Measurements from ENCODE around the gene LSM5. TPM values are rescaled to one million over a fixed set of nuclear protein-coding genes. Genes with fewer than 3 reads are reported as not detected.

The LSM5 gene
- total RNA-seq, 1 donor from 2014 or later = 18.2 TPM

- DNase-seq (ENCODE audit: extremely low read depth, low read depth, low spot score) = no peak
Measured at GRCh38 chr7:32462977-32463376, 27.2 kb downstream of the LSM5 start.

GRCh38 chr7:32462451-32462850 lies 27.7 kb downstream of the LSM5 start:
- DNase-seq (ENCODE audit: extremely low read depth, low read depth, low spot score) = no peak

- no peak for DNase-seq (ENCODE audit: extremely low read depth, low read depth, low spot score)
Measured at GRCh38 chr7:32461484-32461883, 28.7 kb downstream of the LSM5 start.

GRCh38 chr7:32459788-32460187 lies 30.4 kb downstream of the LSM5 start:
- DNase-seq (ENCODE audit: extremely low read depth, low read depth, low spot score) = no peak

GRCh38 chr7:32458025-32458424 lies 32.2 kb downstream of the LSM5 start:
- DNase-seq (ENCODE audit: extremely low read depth, low read depth, low spot score) = no peak

- DNase-seq (ENCODE audit: extremely low read depth, low read depth, low spot score) = no peak
Measured at GRCh38 chr7:32453341-32454011, 36.7 kb downstream of the LSM5 start.

GRCh38 chr7:32447218-32447617 lies 43.0 kb downstream of the LSM5 start:
- DNase-seq (ENCODE audit: extremely low read depth, low read depth, low spot score) = no peak

- no peak for DNase-seq (ENCODE audit: extremely low read depth, low read depth, low spot score)
Measured at GRCh38 chr7:32436146-32436928, 53.8 kb downstream of the LSM5 start.

Other genes with a start within 250 kb of the LSM5 start
- 33.1 and 45.6 TPM in 2 replicates for gene AVL9, start 5.1 kb upstream of the LSM5 start, total RNA-seq

Measured in glomerular endothelial cell (primary cell).